Measurements from ENCODE around the gene CFTR. TPM values are rescaled to one million over a fixed set of nuclear protein-coding genes. Genes with fewer than 3 reads are reported as not detected.

Gene CFTR
- total RNA-seq, 4 donors from 2014 or later: 36.4 to 72.7 (median 49.7) TPM

DNA sequence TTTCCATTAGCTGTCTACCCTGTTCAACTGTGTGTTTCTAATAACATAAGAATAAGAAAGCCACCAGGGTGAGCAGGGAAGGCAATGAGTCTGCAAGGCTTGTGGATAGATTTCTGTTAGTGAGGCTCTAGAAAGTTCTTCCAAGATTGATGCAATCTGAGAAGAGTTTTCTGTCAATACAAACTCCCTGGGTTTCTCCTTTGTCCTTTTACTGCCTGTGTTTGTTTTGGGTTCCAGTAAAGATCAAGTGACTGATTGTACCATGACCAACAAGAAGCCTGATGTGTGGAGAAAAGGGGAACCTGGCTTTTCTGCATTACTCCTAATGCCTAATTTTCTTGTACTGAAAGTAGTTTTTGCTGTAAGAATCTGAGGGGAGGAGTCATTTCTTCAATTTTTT lies 139.9 kb downstream of the CFTR start:
- DNase-seq: no peak
- no peaks in the 10 kb centered on the region for H3K9me3 ChIP-seq
- no peaks in the 10 kb centered on the region for H3K36me3 ChIP-seq
- peaks cover 0 to 14% (median 0%) of the 10 kb centered on the region in 4 donors for H3K4me1 ChIP-seq
- H3K4me3 ChIP-seq: no peak overlapping the region
- no peaks in the 10 kb centered on the region for H3K27me3 ChIP-seq
- no peak overlapping the region for H3K27ac ChIP-seq
- no peak for TF ChIP-seq POLR2A (IDR thresholded peaks at IDR 0.05)
- TF ChIP-seq, protein P1, sequence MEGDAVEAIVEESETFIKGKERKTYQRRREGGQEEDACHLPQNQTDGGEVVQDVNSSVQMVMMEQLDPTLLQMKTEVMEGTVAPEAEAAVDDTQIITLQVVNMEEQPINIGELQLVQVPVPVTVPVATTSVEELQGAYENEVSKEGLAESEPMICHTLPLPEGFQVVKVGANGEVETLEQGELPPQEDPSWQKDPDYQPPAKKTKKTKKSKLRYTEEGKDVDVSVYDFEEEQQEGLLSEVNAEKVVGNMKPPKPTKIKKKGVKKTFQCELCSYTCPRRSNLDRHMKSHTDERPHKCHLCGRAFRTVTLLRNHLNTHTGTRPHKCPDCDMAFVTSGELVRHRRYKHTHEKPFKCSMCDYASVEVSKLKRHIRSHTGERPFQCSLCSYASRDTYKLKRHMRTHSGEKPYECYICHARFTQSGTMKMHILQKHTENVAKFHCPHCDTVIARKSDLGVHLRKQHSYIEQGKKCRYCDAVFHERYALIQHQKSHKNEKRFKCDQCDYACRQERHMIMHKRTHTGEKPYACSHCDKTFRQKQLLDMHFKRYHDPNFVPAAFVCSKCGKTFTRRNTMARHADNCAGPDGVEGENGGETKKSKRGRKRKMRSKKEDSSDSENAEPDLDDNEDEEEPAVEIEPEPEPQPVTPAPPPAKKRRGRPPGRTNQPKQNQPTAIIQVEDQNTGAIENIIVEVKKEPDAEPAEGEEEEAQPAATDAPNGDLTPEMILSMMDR (IDR thresholded peaks at IDR 0.05): no peak

GRCh38 chr7:117621075-117621618 lies 141.3 kb downstream of the CFTR start:
- TF ChIP-seq POLR2A (IDR thresholded peaks at IDR 0.05): no peak
- TF ChIP-seq, protein P1 (IDR thresholded peaks at IDR 0.05): no peak
- Histone ChIP-seq H3K9me3 (no peaks in the 10 kb centered on the region), H3K36me3 (no peaks in the 10 kb centered on the region), H3K27me3 (no peaks in the 10 kb centered on the region), H3K4me3 (no peak overlapping the region), H3K4me1 (peaks cover 0 to 8% (median 0%) of the 10 kb centered on the region in 4 donors), H3K27ac (no peak overlapping the region)
- no peak for DNase-seq

GRCh38 chr7:117623606-117624005 lies 143.8 kb downstream of the CFTR start:
- Histone ChIP-seq H3K36me3 (no peaks in the 10 kb centered on the region), H3K9me3 (no peaks in the 10 kb centered on the region), H3K27me3 (no peaks in the 10 kb centered on the region), H3K4me1 (peaks cover 0 to 3% (median 0%) of the 10 kb centered on the region in 4 donors), H3K27ac (no peak overlapping the region), H3K4me3 (no peak overlapping the region)
- no peak for DNase-seq
- TF ChIP-seq, protein P1 (IDR thresholded peaks at IDR 0.05): no peak
- TF ChIP-seq POLR2A (IDR thresholded peaks at IDR 0.05): no peak

GRCh38 chr7:117630501-117630900 lies 150.7 kb downstream of the CFTR start:
- Histone ChIP-seq H3K4me3 (no peak overlapping the region), H3K27ac (no peak overlapping the region), H3K9me3 (no peaks in the 10 kb centered on the region), H3K36me3 (no peaks in the 10 kb centered on the region), H3K27me3 (no peaks in the 10 kb centered on the region), H3K4me1 (no peaks in the 10 kb centered on the region)
- no peak for TF ChIP-seq POLR2A (IDR thresholded peaks at IDR 0.05)
- TF ChIP-seq, protein P1 (IDR thresholded peaks at IDR 0.05): no peak
- no peak for DNase-seq

DNA sequence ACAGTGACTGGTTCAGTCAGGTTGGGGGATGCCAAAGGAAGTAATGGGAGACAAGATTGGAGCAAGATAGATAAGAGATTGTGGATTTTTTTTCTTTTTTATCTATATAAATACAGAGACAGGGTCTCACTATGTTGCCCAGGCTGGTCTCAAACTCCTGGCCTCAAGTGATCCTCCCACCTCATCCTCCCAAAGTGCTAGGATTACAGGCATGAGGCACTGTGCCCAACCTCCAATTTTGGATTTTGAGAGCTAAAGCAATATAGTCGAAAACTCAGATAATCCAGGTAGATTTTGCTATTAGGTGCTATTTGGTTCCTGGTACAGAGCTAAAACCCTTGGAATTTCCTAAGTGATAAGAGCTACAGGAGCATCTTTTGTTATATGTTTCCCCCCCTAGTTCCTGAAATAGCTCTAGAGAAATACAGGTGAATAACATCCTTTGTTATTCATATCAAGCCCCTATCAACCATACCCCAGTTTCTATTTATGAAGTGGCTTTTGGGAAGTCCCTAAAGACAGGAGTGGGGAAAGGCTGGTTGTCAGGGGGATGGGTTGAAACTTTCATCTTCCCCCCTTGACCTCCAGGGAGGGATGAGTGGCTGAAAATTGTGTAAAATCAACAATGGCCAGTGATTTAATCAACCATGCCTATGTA lies 151.2 kb downstream of the CFTR start:
- TF ChIP-seq POLR2A (IDR thresholded peaks at IDR 0.05): no peak
- TF ChIP-seq, protein P1 (IDR thresholded peaks at IDR 0.05): no peak
- Histone ChIP-seq H3K27me3 (no peaks in the 10 kb centered on the region), H3K9me3 (no peaks in the 10 kb centered on the region), H3K27ac (no peak overlapping the region), H3K4me1 (no peaks in the 10 kb centered on the region), H3K4me3 (no peak overlapping the region), H3K36me3 (no peaks in the 10 kb centered on the region)
- no peak for DNase-seq

Measured in Peyer's patch (tissue), 4 donors.